Fibroblast of upper back skin (primary cell): Measurements from ENCODE around the gene SLC2A11.
"Not testable (repeated sequence)": the region's sequence is repeated elsewhere in the genome, so short reads cannot be mapped to it uniquely, and the experiment has no call there.

Experiments used
- DNase-seq: peaks from one replicate; pipeline ENCODE4 v3.0.0-alpha.2; 2013

The SLC2A11 gene

DNA sequence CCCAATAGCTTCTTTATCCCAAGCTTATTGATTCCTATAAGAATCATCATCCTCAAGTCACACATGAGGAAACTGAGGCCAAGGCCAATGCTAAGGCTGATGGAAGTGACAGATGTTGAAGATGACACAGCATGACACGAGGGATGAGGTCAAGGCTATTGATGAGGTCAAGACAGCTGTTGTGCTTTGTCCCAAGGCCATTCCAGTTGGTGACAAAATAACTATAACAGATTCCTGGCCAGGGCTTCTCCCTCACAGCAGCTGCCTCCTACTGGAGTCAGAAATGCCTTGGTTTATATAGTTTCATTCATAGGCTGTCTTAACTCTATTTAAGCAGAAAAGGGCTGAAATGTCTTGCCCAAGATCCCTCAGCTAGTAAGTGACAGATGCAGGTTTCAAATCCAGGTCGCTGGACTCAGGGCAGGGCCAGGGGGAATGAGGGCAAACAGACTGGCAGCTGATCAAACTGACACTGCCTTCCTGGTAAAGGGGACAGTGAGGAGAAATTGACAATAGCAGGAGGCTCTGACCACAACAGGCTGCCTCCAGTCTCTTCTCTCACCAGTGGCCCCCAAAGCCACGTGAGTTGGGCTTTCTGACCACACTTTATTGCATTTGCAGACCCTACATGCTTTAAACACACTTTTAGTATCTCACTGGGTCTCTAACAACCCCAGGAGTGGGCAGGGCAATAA is 53.0 kb downstream of the SLC2A11 start:
- no peak for DNase-seq

- no peak for DNase-seq
These were observed 53.8 kb downstream of the SLC2A11 start for GRCh38 chr22:23911318-23911980.

DNA sequence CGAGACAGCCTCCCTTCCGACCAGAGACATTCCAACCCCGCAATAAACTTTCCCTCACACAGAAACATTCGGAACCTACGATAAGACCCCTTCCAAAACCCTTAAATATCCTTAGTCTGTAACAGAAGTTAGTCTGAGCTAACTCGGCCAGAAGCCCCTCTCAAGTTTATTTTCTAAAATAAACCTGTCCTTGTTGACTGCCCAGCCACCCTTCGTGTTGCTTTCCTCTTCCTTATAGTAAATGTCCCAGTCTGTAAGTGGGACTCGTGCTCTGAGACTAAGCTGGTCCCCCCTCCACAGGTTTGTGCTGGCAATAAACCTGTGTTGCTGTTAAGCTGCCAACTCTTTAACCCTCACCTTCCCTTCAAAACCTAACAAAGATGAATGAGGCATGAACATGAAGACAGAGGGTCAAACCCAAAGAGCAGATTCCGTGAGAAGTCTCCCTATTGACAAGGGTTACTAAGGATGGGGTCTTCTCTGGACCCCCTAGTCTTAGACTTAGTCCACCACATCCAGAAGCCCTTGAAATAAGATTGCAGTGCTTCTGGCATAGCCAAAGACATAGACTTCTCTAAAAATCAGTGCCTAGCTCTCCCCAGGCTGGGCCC is 54.7 kb downstream of the SLC2A11 start:
- DNase-seq, result no peak

GRCh38 chr22:23913306-23913660 is 55.6 kb downstream of the SLC2A11 start:
- DNase-seq, result no peak

DNA sequence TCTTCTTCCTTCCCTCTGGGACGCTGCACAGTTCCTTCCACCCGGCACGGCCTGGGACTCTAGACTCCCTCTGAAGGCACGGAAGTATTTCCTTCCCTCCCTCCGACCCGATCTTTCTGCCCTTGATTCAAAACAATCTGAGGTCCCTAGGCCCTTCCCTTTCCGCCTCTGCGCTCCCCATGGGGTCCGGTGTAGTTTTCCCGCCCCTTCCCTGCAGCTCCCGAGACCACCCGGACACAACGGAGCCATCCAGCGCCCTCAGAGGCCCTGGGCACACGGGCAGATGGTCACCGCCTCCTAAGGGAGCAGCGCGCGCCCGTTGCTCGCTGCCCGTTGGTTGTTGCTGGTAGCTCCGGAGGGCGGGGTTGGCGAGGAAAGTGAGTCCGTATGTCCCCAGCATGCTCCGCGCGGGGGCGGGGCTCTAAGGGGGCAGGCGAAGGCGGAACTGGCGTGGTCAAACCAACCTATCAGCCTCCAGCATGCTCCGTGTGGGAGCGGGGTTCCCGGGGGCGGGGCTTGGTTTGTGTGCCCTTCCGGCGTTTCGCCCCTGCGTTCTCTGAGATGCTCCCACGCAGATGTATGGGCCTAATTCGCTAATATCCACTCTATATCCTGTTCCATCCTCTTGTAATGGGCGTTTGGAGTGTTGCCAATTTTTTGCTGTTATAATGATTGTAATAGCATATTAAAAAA is 56.1 kb downstream of the SLC2A11 start:
- peak; percentile 99 for DNase-seq

GRCh38 chr22:23915290-23915689 is 57.6 kb downstream of the SLC2A11 start:
- no peak for DNase-seq

DNA sequence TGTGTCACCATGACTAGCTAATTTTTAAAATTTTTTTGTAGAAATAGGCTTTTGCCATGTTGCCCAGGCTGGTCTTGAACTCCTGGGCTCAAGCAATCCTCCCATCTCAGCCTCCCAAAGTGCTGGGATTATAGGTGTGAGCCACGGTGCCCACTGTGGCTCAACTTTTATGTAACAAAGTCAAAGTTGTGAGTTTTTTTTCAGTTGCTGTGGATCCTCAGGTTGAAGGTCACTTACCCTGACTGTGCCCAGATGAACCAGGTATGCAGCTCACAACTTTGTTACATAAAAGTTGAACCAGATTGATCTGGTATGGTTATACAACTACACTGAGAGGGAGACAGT is 62.6 kb downstream of the SLC2A11 start:
- not testable (repeated sequence) for DNase-seq

DNA sequence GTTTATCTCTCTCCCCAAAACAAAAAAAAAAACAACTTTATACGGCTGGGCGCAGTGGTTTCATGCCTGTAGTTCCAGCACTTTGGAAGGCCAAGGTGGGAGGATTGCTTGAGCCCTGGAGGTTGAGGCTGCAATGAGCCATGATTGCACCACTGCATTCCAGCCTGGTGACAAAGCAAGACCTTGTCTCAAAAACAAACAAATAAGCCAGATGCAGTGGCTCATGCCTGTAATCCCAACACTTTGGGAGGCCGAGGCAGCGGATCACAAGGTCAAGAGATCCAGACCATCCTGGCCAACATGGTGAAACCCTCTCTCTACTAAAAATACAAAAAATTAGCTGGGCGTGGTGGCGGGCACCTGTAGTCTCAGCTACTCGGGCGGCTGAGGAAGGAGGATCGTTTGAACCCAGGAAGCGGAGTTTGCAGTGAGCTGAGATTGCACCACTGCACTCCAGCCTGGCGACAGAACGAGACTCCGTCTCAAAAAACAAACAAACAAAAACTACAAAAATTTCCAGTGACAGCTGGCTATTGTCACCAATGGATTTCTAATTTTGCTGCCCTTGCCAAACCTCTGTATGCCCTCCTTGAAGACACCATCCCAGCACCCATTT is 64.0 kb downstream of the SLC2A11 start:
- DNase-seq, result not testable (repeated sequence)

DNA sequence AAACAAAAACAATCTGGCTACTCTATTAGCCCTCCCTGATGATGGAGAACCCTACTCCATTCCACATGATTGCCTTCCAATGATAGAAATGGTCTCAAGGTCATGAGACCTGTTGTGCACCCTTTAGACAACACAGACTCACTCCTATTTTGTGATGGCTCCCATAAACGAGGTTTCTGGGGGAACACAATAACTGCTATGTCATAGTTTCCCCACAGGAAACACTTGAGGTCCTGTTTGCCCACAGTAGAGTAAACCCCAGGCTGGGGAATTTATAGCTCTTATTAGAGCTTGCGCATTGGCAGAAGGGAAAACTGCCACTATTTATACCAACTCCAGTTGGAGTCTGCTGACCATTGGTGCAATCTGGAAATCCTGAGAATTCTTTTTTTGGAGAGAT is 65.2 kb downstream of the SLC2A11 start:
- no peak for DNase-seq

GRCh38 chr22:23925020-23925606 is 67.4 kb downstream of the SLC2A11 start:
- DNase-seq, result no peak

DNA sequence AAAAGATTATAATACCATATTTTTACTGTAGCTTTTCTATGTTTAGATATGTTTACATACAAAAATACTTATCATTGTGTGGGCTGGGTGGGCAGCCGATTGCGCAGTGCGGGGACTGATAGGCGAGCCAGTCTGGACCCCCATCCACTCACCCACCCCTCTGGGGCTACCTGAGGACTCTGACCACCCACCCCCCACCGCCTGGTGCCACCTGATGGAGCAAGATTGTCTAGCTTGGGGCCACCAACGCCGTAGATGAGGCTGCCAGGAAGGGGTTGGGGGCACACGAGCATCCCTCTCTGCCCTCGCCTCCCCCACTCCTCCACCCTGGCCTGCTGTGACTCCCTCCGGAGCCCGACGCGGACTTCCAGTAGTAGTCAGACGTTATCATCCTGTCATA is 68.9 kb downstream of the SLC2A11 start:
- no peak for DNase-seq
